ENCODE measurements around the gene IL1RAPL2.
"Not testable (repeated sequence)": the region's sequence is repeated elsewhere in the genome, so short reads cannot be mapped to it uniquely, and the experiment has no call there.

Gene IL1RAPL2

DNA sequence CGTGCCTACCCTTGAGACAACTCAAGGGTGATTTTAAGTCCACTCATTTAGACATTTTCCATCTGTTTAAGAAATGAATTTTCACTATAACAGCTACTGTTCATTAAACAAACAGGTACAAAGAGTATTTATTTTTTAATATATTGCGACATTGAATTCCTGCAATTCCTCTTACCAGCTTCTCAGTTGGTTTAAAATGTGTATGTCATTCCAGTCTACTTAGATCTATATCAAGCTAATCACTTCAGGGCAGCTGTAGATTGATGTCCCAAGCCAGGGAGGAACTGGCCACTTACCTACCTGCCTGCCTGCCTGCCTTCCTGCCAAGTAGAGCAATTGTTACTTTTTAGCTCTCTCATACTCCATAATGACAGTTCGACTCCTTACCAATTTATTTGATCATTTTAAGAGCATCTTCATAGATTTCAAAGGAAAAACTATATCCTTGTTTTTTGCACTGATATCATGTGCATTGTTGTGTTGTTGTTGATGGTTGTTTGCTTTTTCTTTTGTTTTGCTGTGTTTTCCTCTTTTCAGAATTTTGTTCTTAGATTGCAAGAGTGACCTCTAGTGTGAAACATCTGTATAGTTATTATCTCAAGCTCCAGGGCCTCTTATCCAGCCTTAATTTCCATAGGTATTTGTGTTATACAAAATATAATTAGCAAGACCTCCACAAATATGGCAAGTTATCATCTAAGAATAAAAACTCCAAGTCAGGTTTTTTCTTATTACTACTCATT, 1135.5 kb downstream of the IL1RAPL2 start:
- no peak for DNase-seq (ENCODE audit: low spot score)

GRCh38 chrX:105703876-105704275, 1137.9 kb downstream of the IL1RAPL2 start:
- DNase-seq (ENCODE audit: low spot score) = no peak

DNA sequence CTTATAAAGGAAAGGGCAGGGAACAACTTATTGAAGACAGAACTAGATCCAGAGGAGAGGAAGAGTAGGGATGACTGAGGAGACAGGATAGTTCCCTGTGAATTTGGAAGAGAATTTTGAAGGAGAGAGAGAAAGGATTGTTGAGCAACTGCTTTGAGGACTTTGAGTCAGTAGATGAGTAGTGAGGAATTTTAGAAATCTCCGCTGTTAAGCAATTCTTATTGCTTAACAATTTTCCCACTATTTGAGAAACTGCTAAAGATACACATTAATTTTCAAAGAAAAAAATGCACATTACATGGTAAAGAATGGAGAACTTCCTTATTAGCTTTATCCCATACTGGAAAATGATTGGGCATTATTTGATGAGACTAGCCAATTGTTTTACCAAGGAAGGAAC, 1140.0 kb downstream of the IL1RAPL2 start:
- no peak for DNase-seq (ENCODE audit: low spot score)

GRCh38 chrX:105711805-105712204, 1145.8 kb downstream of the IL1RAPL2 start:
- DNase-seq (ENCODE audit: low spot score) = no peak

GRCh38 chrX:105715746-105716145, 1149.7 kb downstream of the IL1RAPL2 start:
- no peak for DNase-seq (ENCODE audit: low spot score)

GRCh38 chrX:105723966-105724735, 1158.2 kb downstream of the IL1RAPL2 start:
- no peak for DNase-seq (ENCODE audit: low spot score)

- no peak for DNase-seq (ENCODE audit: low spot score)
Observed at GRCh38 chrX:105725228-105725627, 1159.2 kb downstream of the IL1RAPL2 start.

DNA sequence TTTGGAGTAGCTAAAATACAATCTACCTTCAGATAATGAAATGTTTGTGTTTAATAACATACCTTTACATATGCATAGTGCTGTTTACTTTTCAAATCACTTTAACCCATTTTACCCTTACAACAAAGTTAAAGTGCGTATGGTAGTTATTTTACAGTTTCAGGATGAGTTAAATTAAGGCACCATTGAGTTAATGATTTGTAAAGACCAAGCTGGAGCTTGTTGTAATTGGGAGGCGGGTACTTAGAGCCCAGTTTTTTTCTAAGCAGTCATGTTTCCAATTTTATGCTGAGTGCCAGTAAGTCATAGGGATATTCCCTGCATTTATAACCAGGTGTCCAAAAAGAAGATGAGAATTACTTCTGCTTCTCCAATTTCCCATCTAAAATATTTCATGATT, 1172.2 kb downstream of the IL1RAPL2 start:
- DNase-seq (ENCODE audit: low spot score) = no peak

GRCh38 chrX:105744291-105744690, 1178.3 kb downstream of the IL1RAPL2 start:
- DNase-seq (ENCODE audit: low spot score) = no peak

- no peak for DNase-seq (ENCODE audit: low spot score)
Observed at GRCh38 chrX:105744946-105745345, 1178.9 kb downstream of the IL1RAPL2 start.

- no peak for DNase-seq (ENCODE audit: low spot score)
Observed at GRCh38 chrX:105745863-105746262, 1179.9 kb downstream of the IL1RAPL2 start.

DNA sequence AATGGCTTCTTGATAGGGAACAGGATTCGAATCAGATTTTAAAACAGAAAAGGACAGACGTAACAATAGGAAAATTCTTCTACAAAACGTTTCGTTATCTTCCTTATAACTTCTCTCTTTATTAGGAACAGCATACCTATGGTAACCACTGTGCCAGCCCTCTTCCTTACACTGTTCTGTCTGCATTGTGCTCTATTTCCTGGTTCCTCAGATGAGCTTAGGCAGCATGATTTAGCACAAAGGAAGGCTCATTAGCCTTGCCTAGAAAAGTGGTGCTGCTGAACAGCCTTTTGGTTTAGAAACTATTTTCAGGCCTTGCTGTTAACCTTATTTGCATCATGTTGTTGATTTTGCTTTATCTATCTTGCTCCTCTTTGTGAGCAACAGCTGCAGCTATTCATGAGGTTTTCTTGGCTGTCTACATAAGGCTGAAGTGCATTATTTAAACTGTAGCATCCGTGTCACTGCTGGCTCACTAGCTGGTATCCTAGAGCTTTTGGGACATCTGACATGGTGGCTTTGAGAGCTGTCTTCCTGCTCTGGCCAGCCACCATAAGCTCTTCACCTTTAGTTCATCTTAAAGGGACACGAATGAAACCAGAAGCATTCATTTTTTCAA, 1186.4 kb downstream of the IL1RAPL2 start:
- DNase-seq (ENCODE audit: low spot score) = no peak

GRCh38 chrX:105753411-105753810, 1187.4 kb downstream of the IL1RAPL2 start:
- no peak for DNase-seq (ENCODE audit: low spot score)

DNA sequence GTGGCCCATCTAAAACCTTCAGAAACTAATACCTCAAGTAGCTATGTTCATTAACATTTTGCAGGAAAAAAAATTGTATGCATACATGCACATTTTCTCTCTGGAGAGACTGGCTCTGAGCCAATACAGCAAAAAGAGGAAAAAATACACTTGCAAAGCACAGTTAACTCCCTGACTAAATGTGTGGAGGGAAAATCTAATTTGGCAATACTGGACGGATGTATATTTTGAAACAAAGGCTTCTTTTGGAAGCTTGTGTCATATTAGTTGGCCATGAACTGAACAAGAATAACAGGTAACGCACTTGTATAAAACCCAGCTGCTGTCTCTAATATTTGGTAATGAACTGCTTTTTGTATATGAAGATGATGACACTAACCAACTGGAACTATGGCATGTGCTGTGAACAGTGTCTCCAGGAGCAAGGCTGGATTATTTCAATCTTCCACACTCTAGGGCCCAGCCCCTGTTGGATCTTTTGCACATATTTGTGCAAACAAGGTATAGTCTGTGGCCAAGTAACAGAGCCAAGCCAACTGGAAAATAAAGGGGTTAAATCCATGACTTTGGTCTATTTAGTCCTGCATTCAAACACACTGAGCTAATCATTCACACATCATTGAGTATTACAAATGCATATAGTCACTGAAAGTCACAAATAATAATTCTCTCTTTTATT, 1188.4 kb downstream of the IL1RAPL2 start:
- DNase-seq (ENCODE audit: low spot score) = no peak

DNA sequence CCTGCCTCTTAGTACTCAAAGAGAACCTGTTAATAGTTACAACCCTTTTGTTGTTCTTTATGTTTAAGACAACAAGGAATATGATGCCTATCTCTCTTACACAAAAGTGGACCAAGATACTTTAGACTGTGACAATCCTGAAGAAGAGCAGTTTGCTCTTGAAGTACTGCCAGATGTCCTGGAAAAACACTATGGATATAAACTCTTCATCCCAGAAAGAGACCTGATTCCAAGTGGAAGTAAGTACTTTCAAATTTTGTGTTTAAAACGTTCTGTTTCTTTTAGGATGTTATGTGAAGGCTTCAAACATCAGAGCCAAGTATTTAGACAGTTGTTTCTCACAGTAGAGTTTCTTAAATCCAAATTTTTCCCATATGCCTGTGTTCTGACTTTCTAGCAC, 1189.1 kb downstream of the IL1RAPL2 start:
- DNase-seq (ENCODE audit: low spot score) = no peak

DNA sequence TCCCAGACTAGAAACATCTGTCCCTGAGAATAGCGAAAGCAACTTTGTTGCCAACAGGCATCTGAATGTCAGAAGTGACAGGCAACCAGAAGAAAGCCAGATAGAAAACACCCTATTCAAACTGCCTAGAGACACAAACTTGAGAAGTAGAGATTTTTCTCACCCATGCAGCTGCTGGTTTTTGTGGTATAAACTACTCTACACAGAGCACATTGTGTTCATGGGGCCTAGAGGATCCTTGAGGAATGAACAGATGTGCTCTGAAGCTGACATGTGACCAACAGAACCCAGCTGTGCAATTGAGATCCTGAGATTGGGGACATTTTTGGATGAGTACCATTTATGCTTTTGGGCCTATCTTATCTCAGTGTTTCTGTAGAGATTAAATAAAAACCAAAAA, 1192.8 kb downstream of the IL1RAPL2 start:
- no peak for DNase-seq (ENCODE audit: low spot score)

- DNase-seq (ENCODE audit: low spot score) = no peak
Observed at GRCh38 chrX:105759598-105759997, 1193.6 kb downstream of the IL1RAPL2 start.

DNA sequence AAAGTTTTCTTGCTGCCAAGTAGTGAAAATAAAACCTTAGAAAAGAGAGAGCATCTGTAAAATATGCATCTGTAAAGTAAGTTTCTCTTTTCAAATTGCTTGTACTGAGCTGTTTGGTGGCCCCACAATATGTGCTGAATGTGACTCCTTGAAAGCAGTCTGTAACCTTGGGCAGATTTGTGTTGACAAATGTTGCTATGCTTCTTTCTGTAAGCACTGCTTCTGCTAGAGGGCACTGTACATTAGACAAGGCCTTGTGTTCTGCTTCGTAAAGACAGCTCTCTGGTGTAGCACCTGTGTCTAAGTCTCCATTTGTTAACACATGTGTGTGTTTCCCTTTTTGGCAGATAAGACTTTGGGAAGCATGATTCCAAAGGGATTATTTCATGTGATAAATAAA, 1199.7 kb downstream of the IL1RAPL2 start:
- no peak for DNase-seq (ENCODE audit: low spot score)

GRCh38 chrX:105773801-105774200, 1207.8 kb downstream of the IL1RAPL2 start:
- DNase-seq (ENCODE audit: low spot score) = no peak

GRCh38 chrX:105775679-105776078, 1209.7 kb downstream of the IL1RAPL2 start:
- no peak for DNase-seq (ENCODE audit: low spot score)

DNA sequence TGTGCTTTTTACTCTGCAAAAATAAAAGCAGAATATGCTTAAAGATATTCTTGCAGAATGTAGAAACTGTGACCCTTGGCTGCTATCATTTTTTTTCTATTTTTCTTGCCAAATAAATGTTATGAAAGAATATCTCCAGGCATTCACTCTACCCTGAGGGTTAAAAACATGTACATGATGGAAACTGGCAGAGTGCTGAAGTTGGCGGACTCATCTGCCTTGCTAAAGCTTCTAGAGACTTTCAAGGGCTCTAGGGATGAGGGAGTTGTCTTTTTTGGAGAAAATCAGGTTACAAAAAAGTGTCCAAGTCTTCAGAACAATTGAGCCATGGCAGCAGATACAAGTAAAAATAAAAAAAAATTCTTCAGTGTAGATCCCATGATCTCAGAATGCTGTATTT, 1215.8 kb downstream of the IL1RAPL2 start:
- no peak for DNase-seq (ENCODE audit: low spot score)

GRCh38 chrX:105796877-105797276, 1230.9 kb downstream of the IL1RAPL2 start:
- not testable (repeated sequence) for DNase-seq (ENCODE audit: low spot score)

- DNase-seq (ENCODE audit: low spot score) = no peak
Observed at GRCh38 chrX:105803891-105804290, 1237.9 kb downstream of the IL1RAPL2 start.
